Neural crest cell (in vitro differentiated cells): ENCODE results near the gene CSNK1D. TPM values are rescaled to one million over a fixed set of nuclear protein-coding genes. Genes with fewer than 3 reads are reported as not detected.
A peak's percentile ranks its signal among the peaks of the same experiment; 100 is the strongest.

Source experiments
- DNase-seq: peaks from one replicate; pipeline ENCODE4 v3.0.0; 2021; ENCODE audit warnings: low read depth, mixed read lengths, low spot score
- H3K27ac Mint-ChIP-seq: one replicate; pipeline ENCODE4 v1.8.0; 2021; ENCODE audit warnings: mild to moderate bottlenecking, mixed read lengths; ENCODE audit not compliant: unreplicated experiment
- H3K27me3 Mint-ChIP-seq: 2 replicates; pipeline ENCODE4 v1.8.0; 2021; ENCODE audit warnings: low read depth, mild to moderate bottlenecking, mixed read lengths
- H3K36me3 Mint-ChIP-seq: 2 replicates; pipeline ENCODE4 v1.8.0; 2021; ENCODE audit warnings: low read depth, mild to moderate bottlenecking, mixed read lengths
- H3K4me1 Mint-ChIP-seq: 2 replicates; pipeline ENCODE4 v1.8.0; 2021; ENCODE audit warnings: mixed read lengths
- H3K4me3 Mint-ChIP-seq: one replicate; pipeline ENCODE4 v1.8.0; 2021; ENCODE audit warnings: mild to moderate bottlenecking, mixed read lengths
- H3K9me3 Mint-ChIP-seq: 2 replicates; pipeline ENCODE4 v1.8.0; 2021; ENCODE audit warnings: mixed read lengths
- CTCF ChIP-seq: fragments of 200-600 bp; sonication (generic); conservative IDR thresholded peaks from 2 replicates; pipeline ENCODE4 v1.5.0; 2021; ENCODE audit warnings: antibody characterized with exemption, mild to moderate bottlenecking
- total RNA-seq: library from RNA; stranded (reverse); gene quantifications from 2 replicates; pipeline ENCODE4 v1.2.1, GENCODE V29; 2021

CSNK1D gene
- total RNA-seq, 1 donor from 2014 or later, result 165 TPM

DNA sequence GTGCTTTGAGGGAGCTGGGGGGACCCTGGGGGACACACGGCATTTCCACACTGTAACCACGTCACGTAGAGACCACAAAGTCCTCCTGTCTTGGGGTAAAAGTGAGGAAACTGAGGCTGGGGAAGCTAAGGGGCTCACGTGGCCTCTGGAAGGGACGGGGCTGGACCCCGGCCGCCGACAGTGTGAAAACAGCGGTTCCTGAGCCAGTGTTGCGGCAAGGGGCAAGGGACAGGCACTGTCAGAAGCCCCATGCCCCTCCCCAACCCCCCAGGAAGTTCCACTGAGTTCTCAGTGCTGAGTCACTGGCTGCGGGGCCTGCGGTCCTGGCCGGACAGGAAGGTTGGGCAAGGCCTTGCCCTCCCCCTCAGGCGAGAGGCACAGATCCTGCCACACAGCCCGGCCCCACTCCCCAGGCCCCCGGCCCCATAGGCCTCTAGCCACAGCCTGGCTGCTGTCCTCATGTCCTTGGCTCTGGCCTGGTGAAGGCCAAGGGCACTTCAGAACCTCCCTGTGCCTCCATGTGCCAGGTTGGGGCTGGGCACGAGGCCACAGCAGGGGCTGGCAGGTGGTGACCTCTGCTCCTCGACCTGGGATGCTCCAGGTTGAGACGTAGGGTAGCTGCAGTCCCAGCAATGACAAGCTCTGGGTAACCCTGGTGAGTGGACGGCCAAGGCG, 55.8 kb downstream of the CSNK1D start:
- Mint-ChIP-seq H3K27ac (peak overlapping the region; percentile 35), H3K27me3 (no peaks in the 10 kb centered on the region), H3K36me3 (no peaks in the 10 kb centered on the region), H3K4me1 (peaks cover 3% of the 10 kb centered on the region), H3K9me3 (no peaks in the 10 kb centered on the region), H3K4me3 (no peak overlapping the region)
- no peak for TF ChIP-seq CTCF
- DNase-seq, result no peak

GRCh38 chr17:82217120-82217529, 56.4 kb downstream of the CSNK1D start:
- Mint-ChIP-seq H3K9me3 (no peaks in the 10 kb centered on the region), H3K4me1 (peaks cover 3% of the 10 kb centered on the region), H3K36me3 (no peaks in the 10 kb centered on the region), H3K27me3 (no peaks in the 10 kb centered on the region), H3K27ac (no peak overlapping the region), H3K4me3 (no peak overlapping the region)
- no peak for TF ChIP-seq CTCF
- no peak for DNase-seq

DNA sequence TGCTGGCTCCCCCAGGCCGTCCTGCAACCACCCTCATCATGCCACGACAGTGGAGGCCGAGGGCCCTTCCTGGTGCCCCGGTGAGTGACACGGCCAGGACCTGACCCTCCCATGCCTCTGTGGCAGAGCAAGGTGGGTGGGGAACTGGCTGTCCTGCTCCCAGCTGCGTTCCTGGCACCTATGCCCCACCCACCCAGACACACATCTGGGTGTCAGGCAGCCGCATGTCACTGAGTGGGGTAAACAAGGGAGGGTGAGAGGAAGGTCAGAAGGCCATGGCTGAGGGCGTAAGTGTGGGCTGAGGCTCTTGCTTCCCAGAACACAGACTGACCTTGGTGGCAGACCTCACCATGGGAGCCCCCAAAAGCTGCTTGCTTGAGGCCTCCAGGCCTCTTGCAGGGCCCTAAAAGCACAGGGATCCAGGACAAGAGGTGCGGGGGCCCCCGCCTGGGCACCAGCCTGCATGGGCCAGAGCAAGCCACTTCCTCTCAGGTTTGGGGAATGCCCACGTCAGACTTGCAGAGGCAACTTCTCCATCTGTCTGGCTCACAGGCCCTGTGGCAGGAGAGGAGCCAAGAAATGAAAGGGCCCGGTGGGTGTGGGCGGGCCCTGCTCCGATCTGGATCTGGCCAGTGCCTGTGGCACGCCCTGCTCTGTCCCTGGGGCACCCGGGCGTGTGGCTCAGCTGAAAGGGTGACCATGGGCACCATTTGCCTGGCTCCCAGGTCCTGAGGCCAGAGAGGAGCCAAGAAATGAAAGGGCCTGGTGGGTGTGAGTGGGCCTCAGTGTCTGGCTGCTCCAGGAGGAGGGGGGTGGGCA, 57.0 kb downstream of the CSNK1D start:
- no peak for DNase-seq
- H3K27me3 Mint-ChIP-seq, result no peaks in the 10 kb centered on the region
- H3K4me1 Mint-ChIP-seq, result peaks cover 8% of the 10 kb centered on the region
- peak overlapping the region; percentile 75 for H3K4me3 Mint-ChIP-seq
- H3K27ac Mint-ChIP-seq, result no peak overlapping the region
- no peaks in the 10 kb centered on the region for H3K9me3 Mint-ChIP-seq
- H3K36me3 Mint-ChIP-seq, result no peaks in the 10 kb centered on the region
- TF ChIP-seq CTCF, result no peak

GRCh38 chr17:82215972-82216300, 57.6 kb downstream of the CSNK1D start:
- Mint-ChIP-seq H3K36me3 (no peaks in the 10 kb centered on the region), H3K27me3 (no peaks in the 10 kb centered on the region)
- DNase-seq, result no peak

More at GRCh38 chr17:82215972-82216300, 57.6 kb downstream of the CSNK1D start:
- Mint-ChIP-seq H3K4me1 (peaks cover 11% of the 10 kb centered on the region), H3K9me3 (no peaks in the 10 kb centered on the region), H3K4me3 (peak overlapping the region; percentile 75), H3K27ac (no peak overlapping the region)
- no peak for TF ChIP-seq CTCF
